Measurements from ENCODE around the gene NOS1AP. TPM values are rescaled to one million over a fixed set of nuclear protein-coding genes. Genes with fewer than 3 reads are reported as not detected.

NOS1AP gene
- total RNA-seq, 4 donors from 2014 or later: 0.31 to 12.7 (median 1.7) TPM

Small RNAs within 50 kb of the gene (small RNA-seq; reads per million reads assigned to genes)
- gene MIR4654 (0 to 0.09 (median 0) reads per million in 4 donors), gene MIR556 (0 reads per million in 4 donors), gene RNA5SP61 (0 reads per million in 4 donors)

Other genes starting within 250 kb of the NOS1AP start
- gene OLFML2B, start 45.8 kb upstream of the NOS1AP start, total RNA-seq: 1 to 10 TPM in 3 of 4 donors, under 1 TPM in 1; 0.11 to 5.7 (median 1.7) TPM